ENCODE measurements around the gene EPSTI1. TPM values are rescaled to one million over a fixed set of nuclear protein-coding genes. Genes with fewer than 3 reads are reported as not detected.

The EPSTI1 gene
- polyA plus RNA-seq, 1 of the 3 experiments (the other 2 are of a cell fraction): 0.02 TPM

DNA sequence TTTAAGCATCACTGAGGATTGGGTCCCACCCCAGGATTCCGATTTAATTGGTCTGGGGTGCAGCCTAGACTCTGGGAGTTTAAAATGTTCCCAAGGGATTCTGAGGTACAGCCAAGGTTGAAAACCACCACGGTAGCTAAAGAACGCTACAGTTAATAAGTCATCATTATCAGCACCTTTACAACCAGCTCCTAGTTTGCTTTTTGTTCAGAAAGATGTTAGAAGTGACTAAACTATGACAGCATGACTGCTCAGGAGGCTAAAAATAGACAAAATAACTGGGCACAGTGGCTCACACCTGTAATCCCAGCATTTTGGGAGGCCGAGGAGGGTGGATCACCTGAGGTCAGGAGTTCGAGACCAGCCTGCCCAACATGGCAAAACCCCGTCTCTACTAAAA lies 11.7 kb upstream of the EPSTI1 start:
- H3K27me3 ChIP-seq (ENCODE audit: insufficient read depth): no peaks in the 10 kb centered on the region
- no peaks in the 10 kb centered on the region for H4K20me1 ChIP-seq (ENCODE audit: insufficient read depth)
- no peak overlapping the region for H3K9ac ChIP-seq
- ChIA-PET CTCF (interaction anchor here (1.2 to 2.0 kb wide), 2 partner anchors 9 to 34 kb away, joined by 3 to 6 read pairs; no protein-coding TSS in a partner anchor), POLR2A (no interaction called here)
- no peak overlapping the region for H3K4me3 ChIP-seq (ENCODE audit: low read depth in 2 of 2, low read length in 1 of 2)
- WGBS (ENCODE audit: low lambda C conversion rate): 90% methylated on average over 6 of the region's 6 CpGs
- no peaks in the 10 kb centered on the region for H3K79me2 ChIP-seq (ENCODE audit: insufficient read depth)
- DNase-seq: no peak
- H3F3A ChIP-seq (replicated peaks; ENCODE audit: insufficient read depth): peaks cover 11% of the 10 kb centered on the region
- H3K4me2 ChIP-seq: no peak overlapping the region
- H3K27ac ChIP-seq (ENCODE audit: low read depth in 2 of 2, low read length in 1 of 2): no peak overlapping the region
- peaks cover 0 to 18% of the 10 kb centered on the region in 2 experiments; a peak in 1 of 4 replicates for H3K4me1 ChIP-seq (ENCODE audit: control insufficient read depth in 1 of 2, insufficient read depth in 2 of 2, low read depth in 1 of 2, low read length in 1 of 2)
- no peaks in the 10 kb centered on the region for H3K9me2 ChIP-seq
- no peaks in the 10 kb centered on the region for H3K36me3 ChIP-seq (replicated peaks in 1 of 2; ENCODE audit: control insufficient read depth in 1 of 2, insufficient read depth in 2 of 2, low read length in 1 of 2)
- no peak overlapping the region for H2AFZ ChIP-seq (ENCODE audit: low read depth)
- no peaks in the 10 kb centered on the region for H3K9me3 ChIP-seq
- TF ChIP-seq FOXJ3 (CRISPR knock-in tag; IDR thresholded peaks at IDR 0.05): no peak
- no peak for TF ChIP-seq USF2 (IDR thresholded peaks at IDR 0.05; ENCODE audit: borderline replicate concordance, low read depth, low read length)
- TF ChIP-seq, protein P1, sequence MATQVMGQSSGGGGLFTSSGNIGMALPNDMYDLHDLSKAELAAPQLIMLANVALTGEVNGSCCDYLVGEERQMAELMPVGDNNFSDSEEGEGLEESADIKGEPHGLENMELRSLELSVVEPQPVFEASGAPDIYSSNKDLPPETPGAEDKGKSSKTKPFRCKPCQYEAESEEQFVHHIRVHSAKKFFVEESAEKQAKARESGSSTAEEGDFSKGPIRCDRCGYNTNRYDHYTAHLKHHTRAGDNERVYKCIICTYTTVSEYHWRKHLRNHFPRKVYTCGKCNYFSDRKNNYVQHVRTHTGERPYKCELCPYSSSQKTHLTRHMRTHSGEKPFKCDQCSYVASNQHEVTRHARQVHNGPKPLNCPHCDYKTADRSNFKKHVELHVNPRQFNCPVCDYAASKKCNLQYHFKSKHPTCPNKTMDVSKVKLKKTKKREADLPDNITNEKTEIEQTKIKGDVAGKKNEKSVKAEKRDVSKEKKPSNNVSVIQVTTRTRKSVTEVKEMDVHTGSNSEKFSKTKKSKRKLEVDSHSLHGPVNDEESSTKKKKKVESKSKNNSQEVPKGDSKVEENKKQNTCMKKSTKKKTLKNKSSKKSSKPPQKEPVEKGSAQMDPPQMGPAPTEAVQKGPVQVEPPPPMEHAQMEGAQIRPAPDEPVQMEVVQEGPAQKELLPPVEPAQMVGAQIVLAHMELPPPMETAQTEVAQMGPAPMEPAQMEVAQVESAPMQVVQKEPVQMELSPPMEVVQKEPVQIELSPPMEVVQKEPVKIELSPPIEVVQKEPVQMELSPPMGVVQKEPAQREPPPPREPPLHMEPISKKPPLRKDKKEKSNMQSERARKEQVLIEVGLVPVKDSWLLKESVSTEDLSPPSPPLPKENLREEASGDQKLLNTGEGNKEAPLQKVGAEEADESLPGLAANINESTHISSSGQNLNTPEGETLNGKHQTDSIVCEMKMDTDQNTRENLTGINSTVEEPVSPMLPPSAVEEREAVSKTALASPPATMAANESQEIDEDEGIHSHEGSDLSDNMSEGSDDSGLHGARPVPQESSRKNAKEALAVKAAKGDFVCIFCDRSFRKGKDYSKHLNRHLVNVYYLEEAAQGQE (IDR thresholded peaks at IDR 0.05; ENCODE audit: low read depth, low read length): no peak
- no peak for TF ChIP-seq CHD2 (IDR thresholded peaks at IDR 0.05; ENCODE audit: low read length, partially characterized antibody)
- TF ChIP-seq POLR2AphosphoS5 (IDR thresholded peaks at IDR 0.05; ENCODE audit: low read depth, low read length): no peak
- TF ChIP-seq SIN3A (IDR thresholded peaks at IDR 0.05; ENCODE audit: borderline replicate concordance, low read depth, low read length): no peak
- no peak for TF ChIP-seq IRF3 (IDR thresholded peaks at IDR 0.05; ENCODE audit: low read depth, low read length)
- no peak for TF ChIP-seq ELF1 (IDR thresholded peaks at IDR 0.05)
- no peak for TF ChIP-seq MEF2A (IDR thresholded peaks at IDR 0.05; ENCODE audit: borderline replicate concordance, low read depth)
- no peak for TF ChIP-seq YY1 (IDR thresholded peaks at IDR 0.05; ENCODE audit: low read depth)

GRCh38 chr13:43003010-43003409 lies 11.0 kb upstream of the EPSTI1 start:
- Histone ChIP-seq H3K27me3 (ENCODE audit: insufficient read depth) (no peaks in the 10 kb centered on the region), H3K4me3 (ENCODE audit: low read depth in 2 of 2, low read length in 1 of 2) (no peak overlapping the region), H2AFZ (ENCODE audit: low read depth) (no peak overlapping the region), H3K36me3 (replicated peaks in 1 of 2; ENCODE audit: control insufficient read depth in 1 of 2, insufficient read depth in 2 of 2, low read length in 1 of 2) (no peaks in the 10 kb centered on the region), H3K4me1 (ENCODE audit: control insufficient read depth in 1 of 2, insufficient read depth in 2 of 2, low read depth in 1 of 2, low read length in 1 of 2) (peaks cover 0 to 18% of the 10 kb centered on the region in 2 experiments; a peak in 1 of 4 replicates), H3K9me2 (no peaks in the 10 kb centered on the region), H4K20me1 (ENCODE audit: insufficient read depth) (no peaks in the 10 kb centered on the region), H3K4me2 (no peak overlapping the region), H3K79me2 (ENCODE audit: insufficient read depth) (no peaks in the 10 kb centered on the region), H3K9me3 (no peaks in the 10 kb centered on the region), H3F3A (replicated peaks; ENCODE audit: insufficient read depth) (peaks cover 11% of the 10 kb centered on the region), H3K27ac (ENCODE audit: low read depth in 2 of 2, low read length in 1 of 2) (no peak overlapping the region), H3K9ac (no peak overlapping the region)
- ChIA-PET POLR2A (no interaction called here), CTCF (interaction anchor here (2.0 kb wide), 1 partner anchor 33 kb away, joined by 6 read pairs; no protein-coding TSS in a partner anchor)
- no peak for DNase-seq
- 95% methylated on average over 2 of the region's 2 CpGs for WGBS (ENCODE audit: low lambda C conversion rate)
- TF ChIP-seq POLR2AphosphoS5 (IDR thresholded peaks at IDR 0.05; ENCODE audit: low read depth, low read length): no peak
